Inferior parietal cortex (tissue), 1 donor: ENCODE measurements around the gene HOMER2.
A peak's percentile ranks its signal among the peaks of the same experiment; 100 is the strongest.
"Not testable (repeated sequence)": the region's sequence is repeated elsewhere in the genome, so short reads cannot be mapped to it uniquely, and the experiment has no call there.

Source experiments
- DNase-seq: peaks from one replicate; pipeline ENCODE4 v3.0.0-alpha.2; 2016; ENCODE audit errors: extremely low spot score

HOMER2 gene

GRCh38 chr15:82952158-82953081 lies at the start of gene HOMER2:
TSS of gene HOMER2 (minus strand) at chr15:82952720. CDS start at chr15:82952535, 185 bp downstream.
- DNase-seq = no peak

- not testable (repeated sequence) for DNase-seq
Observed at GRCh38 chr15:83000672-83001031, 48.1 kb upstream of the HOMER2 start.

- peak; percentile 71 for DNase-seq
Observed at GRCh38 chr15:82999905-83000671, 47.6 kb upstream of the HOMER2 start.

GRCh38 chr15:82999426-82999825 lies 46.9 kb upstream of the HOMER2 start:
- DNase-seq = no peak

DNA sequence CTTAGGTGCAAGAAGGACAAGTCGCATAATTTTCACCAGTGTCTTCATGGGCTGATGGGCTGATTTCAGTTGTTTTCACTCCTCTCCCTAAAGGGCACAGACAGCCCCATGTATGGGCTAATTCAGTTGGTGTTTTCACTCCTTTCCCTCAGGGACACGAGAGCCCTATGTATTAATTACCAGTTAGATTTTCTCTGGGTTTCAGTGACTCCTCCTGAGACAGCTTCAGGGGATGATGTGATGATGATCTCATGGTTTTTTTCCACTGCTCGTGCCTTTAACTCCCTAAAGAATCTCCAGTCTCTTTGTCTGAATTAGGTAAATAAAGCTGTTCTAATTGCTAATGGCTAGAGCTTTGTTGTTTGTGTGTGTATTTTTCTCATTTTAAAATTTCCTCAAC lies 43.4 kb upstream of the HOMER2 start:
- DNase-seq = no peak

DNA sequence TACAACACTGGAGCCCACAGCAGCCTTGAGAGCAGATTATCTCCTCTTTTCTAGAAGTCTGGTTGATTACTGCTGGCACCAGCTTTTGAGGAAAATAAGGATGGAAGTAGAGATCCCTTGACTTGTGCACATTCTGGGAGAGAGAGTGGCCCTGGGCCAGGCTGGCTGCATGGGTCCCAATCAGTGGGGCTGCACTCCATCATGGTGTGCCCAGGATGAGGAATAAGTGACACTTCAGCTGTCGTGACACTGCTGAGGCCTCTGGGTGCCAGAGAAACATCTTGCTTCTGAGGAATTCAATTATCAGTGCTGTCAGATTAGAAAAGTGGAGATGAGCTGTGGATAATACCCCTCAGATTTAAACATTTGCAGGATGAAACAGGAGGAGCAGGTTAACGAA lies 42.6 kb upstream of the HOMER2 start:
- no peak for DNase-seq

DNA sequence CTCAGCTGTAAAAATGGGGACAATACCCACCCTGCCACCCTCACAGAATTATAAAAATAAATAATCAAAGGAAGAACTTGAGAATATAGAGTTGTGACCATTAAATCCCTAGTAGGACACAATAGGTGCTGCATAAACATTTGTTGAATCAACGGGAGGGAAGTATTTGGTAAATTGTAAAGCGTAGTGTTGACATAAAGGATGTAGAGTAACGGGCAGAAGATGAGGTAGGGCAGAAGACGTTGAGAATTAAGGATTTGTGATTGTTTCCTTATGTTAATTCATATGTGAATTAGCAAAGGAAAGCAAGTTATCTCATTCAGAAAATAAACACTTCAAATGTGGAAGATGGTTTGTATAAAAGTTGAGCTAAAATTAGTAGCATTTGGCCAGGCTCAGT lies 40.6 kb upstream of the HOMER2 start:
- no peak for DNase-seq

- no peak for DNase-seq
Observed at GRCh38 chr15:82992436-82992998, 40.0 kb upstream of the HOMER2 start.

- DNase-seq = no peak
Observed at GRCh38 chr15:82986442-82986780, 33.9 kb upstream of the HOMER2 start.

DNA sequence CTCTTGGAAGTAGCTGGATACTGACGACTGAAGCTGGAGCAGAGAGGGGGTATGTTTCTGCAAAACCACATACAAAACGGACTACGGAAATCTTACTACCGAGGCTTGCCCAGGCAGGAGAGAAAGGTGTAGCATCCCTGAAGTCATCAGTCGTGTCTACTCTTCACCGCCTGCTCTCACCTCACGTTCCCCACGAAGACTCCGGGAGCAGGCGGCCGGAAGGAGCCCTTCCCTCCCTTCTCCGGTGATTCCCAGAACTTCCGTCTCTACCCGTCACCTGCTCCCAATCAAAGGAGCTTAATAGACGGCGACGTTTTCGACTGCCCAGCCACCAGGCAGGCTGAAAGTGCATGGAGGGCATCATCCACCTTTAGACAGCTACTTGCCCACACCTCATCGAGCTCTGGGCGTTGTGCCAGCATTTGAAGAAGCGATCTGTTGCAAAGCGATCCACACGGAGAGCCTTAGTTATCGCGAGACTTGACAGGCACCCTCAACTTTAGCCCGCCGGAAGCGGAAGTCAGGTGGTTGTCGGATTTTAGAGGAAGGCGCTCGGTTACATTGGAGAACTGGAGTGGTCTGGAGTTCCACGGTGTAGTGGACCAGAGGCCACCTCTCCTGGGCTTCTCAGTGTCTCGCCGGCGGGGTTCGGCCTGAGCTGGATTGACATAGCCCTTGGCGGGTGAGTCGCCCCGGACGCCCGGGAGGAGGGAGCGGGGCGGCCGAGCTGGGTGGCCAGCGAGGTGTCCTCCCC lies 33.3 kb upstream of the HOMER2 start, which contains the start of gene RAMAC:
RAMAC (plus strand) TSS at position 523 of the 754 bp plus-strand sequence. CDS start 2,809 bp downstream, outside the sequence.
- DNase-seq = peak; percentile 98

GRCh38 chr15:82980981-82981380 lies 28.5 kb upstream of the HOMER2 start:
- no peak for DNase-seq

DNA sequence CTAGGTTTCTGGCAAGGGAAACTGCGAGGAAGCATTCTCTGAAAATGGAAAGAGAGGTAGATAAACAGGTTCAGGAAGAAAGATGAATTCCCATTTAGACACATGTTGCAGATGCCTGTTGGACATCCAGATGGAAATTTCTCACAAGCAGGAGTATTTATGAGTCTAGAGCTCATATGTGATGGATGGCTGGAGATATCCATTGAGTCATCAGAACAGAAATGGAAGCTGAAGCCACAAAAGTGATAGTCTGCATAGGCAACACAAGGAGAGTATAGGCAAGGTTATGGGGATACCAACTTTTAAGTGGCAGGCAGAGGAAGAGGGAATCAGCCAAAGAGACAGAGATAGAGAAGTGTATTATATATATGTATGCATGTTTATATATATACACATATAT lies 27.2 kb upstream of the HOMER2 start:
- no peak for DNase-seq

DNA sequence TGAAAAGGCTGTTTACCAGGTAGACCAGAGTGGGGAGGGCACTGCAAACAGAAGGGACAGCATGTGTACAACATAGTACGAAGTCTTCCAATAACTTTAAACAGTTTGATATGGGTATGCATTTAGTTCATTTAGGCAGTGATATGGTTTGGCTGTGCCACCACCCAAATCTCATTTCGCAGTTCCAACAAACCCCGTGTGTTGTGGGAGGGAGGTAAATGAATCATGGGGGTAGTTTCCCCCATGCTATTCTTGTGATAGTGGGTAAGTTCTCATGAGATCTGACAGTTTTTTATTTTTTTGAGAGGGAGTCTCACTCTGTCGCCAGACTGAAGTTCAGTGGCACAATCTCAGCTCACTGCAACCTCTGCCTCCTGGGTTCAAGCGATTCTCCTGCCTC lies 25.9 kb upstream of the HOMER2 start:
- DNase-seq = no peak

DNA sequence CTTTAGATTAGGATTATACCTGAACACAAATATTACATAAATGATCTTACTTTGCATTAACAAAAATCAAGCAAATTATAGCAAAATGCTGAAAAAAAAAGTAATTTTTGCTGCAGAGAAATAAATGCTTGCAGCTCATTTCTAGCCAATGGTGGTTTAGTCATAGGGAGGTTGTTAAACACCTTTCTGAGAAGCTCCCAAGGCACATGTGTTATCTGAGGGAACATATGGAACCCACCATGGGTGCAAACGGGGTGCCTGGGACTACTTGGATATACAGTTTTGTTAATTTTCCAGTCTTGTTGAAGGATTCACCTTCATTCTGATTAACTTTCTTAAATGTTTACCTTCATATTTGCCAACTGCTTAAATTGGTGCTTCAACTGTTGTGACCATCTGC lies 24.6 kb upstream of the HOMER2 start:
- DNase-seq = no peak

GRCh38 chr15:82972990-82973389 lies 20.5 kb upstream of the HOMER2 start:
- no peak for DNase-seq

DNA sequence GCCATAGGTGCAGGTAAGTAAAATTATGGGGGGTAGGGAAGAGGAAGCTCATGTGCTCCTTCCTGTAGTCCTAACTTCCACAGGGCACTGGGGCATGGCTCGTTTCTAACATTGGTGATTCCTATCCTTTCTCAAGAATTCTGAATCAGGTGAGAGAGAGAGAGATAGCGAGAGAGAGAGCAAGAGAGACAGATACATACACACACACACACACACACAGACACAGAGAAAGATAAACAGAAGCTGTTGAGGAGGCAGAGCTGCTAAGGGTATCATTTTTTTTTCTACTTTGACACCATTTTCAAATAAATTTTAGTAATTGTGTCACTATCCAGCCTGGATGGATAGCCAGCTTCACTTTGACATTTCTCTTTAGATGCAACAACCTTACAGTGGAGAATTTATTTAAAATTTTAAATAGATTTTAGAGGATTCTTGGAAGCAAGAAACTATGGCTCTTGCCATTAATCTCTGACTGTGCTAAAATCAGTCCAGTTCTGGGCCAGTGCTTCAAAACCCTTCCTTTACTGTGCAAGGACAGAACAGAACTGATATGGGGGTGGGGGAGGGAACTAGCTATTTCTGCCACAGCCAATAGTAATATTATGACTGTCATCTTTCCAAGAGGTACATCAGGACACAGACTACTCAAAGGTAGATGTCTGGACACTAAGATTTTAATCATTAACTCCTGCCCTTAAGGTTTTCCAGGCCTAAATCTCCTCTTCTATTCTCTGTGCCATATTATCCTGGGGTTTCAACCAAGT lies 18.9 kb upstream of the HOMER2 start:
- no peak for DNase-seq

GRCh38 chr15:82970696-82971095 lies 18.2 kb upstream of the HOMER2 start:
- DNase-seq = no peak

GRCh38 chr15:82970078-82970686 lies 17.7 kb upstream of the HOMER2 start:
- DNase-seq = no peak

DNA sequence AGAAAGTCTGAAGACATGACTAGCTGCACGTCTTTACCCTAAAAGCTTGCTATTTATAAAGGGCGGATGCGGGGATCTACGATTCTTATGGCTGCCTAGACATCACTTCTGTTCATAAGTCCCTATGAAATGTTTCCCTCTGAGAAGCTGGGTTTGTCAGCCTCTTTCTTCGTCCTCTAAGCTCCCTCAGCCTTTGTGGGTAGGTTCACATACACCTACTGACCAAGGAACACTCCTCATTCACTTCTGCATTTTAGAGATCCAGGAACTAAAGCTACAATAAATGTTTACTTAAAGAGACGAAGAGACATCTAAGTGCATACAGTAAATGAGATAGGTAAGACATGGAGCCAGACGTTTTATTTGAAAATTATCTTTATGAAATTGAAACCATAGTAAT lies 16.8 kb upstream of the HOMER2 start:
- DNase-seq = no peak

DNA sequence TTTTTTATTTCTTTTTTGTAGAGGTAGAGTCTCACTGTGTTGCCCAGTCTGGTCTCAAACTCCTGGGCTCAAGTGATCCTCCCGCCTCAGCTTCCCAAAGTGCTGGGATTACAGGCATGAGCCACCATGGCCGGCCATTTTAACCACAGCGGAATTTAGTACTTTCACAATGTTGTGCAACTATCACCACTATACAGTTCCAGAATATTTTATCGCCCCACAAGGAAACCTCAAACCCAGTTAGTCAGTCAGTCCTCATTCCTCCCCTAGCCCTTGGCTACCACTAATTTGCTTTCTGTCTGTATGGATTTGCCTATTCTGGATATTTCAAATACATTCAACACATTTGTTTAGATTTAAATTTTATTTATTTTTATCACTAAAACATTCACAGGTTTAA lies 15.5 kb upstream of the HOMER2 start:
- DNase-seq = no peak

- no peak for DNase-seq
Observed at GRCh38 chr15:82966671-82967071, 14.2 kb upstream of the HOMER2 start.
